Fibroblast of lung (primary cell): ENCODE results near the gene CDCA8.

Experiments used
- CTCF ChIP-seq, 2 donors: IDR thresholded peaks in 1 of 2; conservative IDR thresholded peaks in 1 of 2; 1 replicate in 1 of 2; 2 replicates in 1 of 2; pipeline ENCODE4 v1.5.1; 2011 to 2012; ENCODE audit warnings: low read length in 2 of 2, control low read depth in 1 of 2, inconsistent platforms in 1 of 2, low read depth in 1 of 2, mild to moderate bottlenecking in 1 of 2
- EZH2 ChIP-seq: IDR thresholded peaks from 2 replicates; pipeline ENCODE4 v1.5.1; 2012; ENCODE audit warnings: low read length, control low read depth, mild to moderate bottlenecking; ENCODE audit errors: missing control alignments

- no peak for TF ChIP-seq CTCF (conservative IDR thresholded peaks at IDR 0.05 in 1 of 2, IDR thresholded peaks at IDR 0.05 in 1 of 2; ENCODE audit: low read depth in 1 of 2, low read length in 2 of 2)
- peak; percentile 54 for TF ChIP-seq EZH2
Observed at GRCh38 chr1:37752213-37752582, 59.9 kb downstream of the CDCA8 start.
